SW 1271 (cell line): ENCODE measurements around the gene ANGPTL2.

Experiments used
- DNase-seq, 2 experiments: peaks; one replicate each; lab custom pipeline; 2025; lab: John Stamatoyannopoulos, UW

The ANGPTL2 gene

GRCh38 chr9:127093319-127094020, 29.0 kb downstream of the ANGPTL2 start:
- no peak for DNase-seq

- DNase-seq: no peak
Measured at GRCh38 chr9:127092041-127092608, 30.3 kb downstream of the ANGPTL2 start.

GRCh38 chr9:127091526-127091925, 30.9 kb downstream of the ANGPTL2 start:
- no peak for DNase-seq

- no peak for DNase-seq
Measured at GRCh38 chr9:127090341-127090985, 32.0 kb downstream of the ANGPTL2 start.

GRCh38 chr9:127089631-127090081, 32.8 kb downstream of the ANGPTL2 start:
- no peak for DNase-seq

GRCh38 chr9:127088724-127089615, 33.5 kb downstream of the ANGPTL2 start:
- no peak for DNase-seq

- no peak for DNase-seq
Measured at GRCh38 chr9:127087836-127088235, 34.6 kb downstream of the ANGPTL2 start.

GRCh38 chr9:127087411-127087810, 35.0 kb downstream of the ANGPTL2 start:
- DNase-seq: no peak

GRCh38 chr9:127086771-127087170, 35.7 kb downstream of the ANGPTL2 start:
- no peak for DNase-seq

- DNase-seq: no peak
Measured at GRCh38 chr9:127085186-127085585, 37.2 kb downstream of the ANGPTL2 start.

- DNase-seq: no peak
Measured at GRCh38 chr9:127084076-127085039, 38.1 kb downstream of the ANGPTL2 start.

- no peak for DNase-seq
Measured at GRCh38 chr9:127083138-127083980, 39.1 kb downstream of the ANGPTL2 start.

GRCh38 chr9:127081250-127082185, 40.9 kb downstream of the ANGPTL2 start:
- no peak for DNase-seq

- no peak for DNase-seq
Measured at GRCh38 chr9:127079446-127080140, 42.8 kb downstream of the ANGPTL2 start.

GRCh38 chr9:127078988-127079387, 43.4 kb downstream of the ANGPTL2 start:
- no peak for DNase-seq

- no peak for DNase-seq
Measured at GRCh38 chr9:127078336-127078735, 44.1 kb downstream of the ANGPTL2 start.

- DNase-seq: no peak
Measured at GRCh38 chr9:127077644-127077946, 44.8 kb downstream of the ANGPTL2 start.

- DNase-seq: no peak
Measured at GRCh38 chr9:127076860-127077643, 45.4 kb downstream of the ANGPTL2 start.
